Fibroblast of lung (primary cell): ENCODE measurements around the gene NR6A1. TPM values are rescaled to one million over a fixed set of nuclear protein-coding genes. Genes with fewer than 3 reads are reported as not detected.

Experiments
- DNase-seq, 2 donors: peaks; one replicate each; pipeline versions ENCODE4 v3.0.0 to v3.0.0-alpha.2; 2010; ENCODE audit warnings: low read depth in 2 of 2
- H2AFZ ChIP-seq: 2 replicates; pipeline ENCODE4 v1.5.1; 2012; ENCODE audit warnings: low read length, control low read depth, inconsistent platforms
- H3K27ac ChIP-seq: 2 replicates; pipeline ENCODE4 v1.5.1; 2011; ENCODE audit warnings: low read length, control low read depth; ENCODE audit not compliant: insufficient read depth
- H3K27me3 ChIP-seq: 2 replicates; pipeline ENCODE4 v1.5.1; 2011; ENCODE audit warnings: mild to moderate bottlenecking, low read length; ENCODE audit not compliant: control insufficient read depth, insufficient read depth
- H3K36me3 ChIP-seq: 2 replicates; pipeline ENCODE4 v1.5.1; 2011; ENCODE audit warnings: low read length; ENCODE audit not compliant: control insufficient read depth, insufficient read depth
- H3K4me1 ChIP-seq: 2 replicates; pipeline ENCODE4 v1.5.1; 2011; ENCODE audit warnings: low read length; ENCODE audit not compliant: control insufficient read depth, insufficient read depth; ENCODE audit errors: extremely low read depth
- H3K4me2 ChIP-seq: 2 replicates; pipeline ENCODE4 v1.5.1; 2011; ENCODE audit warnings: low read length, control low read depth; ENCODE audit not compliant: insufficient read depth; ENCODE audit errors: extremely low read depth
- H3K4me3 ChIP-seq, 4 experiments: fragments of 200-600 bp in 1 of 4; sonication (generic) in 1 of 4; replicated peaks in 1 of 4; 2 replicates each; pipeline ENCODE4 v1.5.1; 2011 to 2016; ENCODE audit warnings: low read length in 4 of 4, low read depth in 3 of 4, mild to moderate bottlenecking in 3 of 4, control low read depth in 2 of 4, inconsistent platforms in 1 of 4, mixed read lengths in 1 of 4; ENCODE audit not compliant: insufficient read depth in 1 of 4; ENCODE audit errors: control extremely low read depth in 1 of 4
- H3K79me2 ChIP-seq: 2 replicates; pipeline ENCODE4 v1.5.1; 2012; ENCODE audit warnings: mild to moderate bottlenecking, low read length, inconsistent platforms; ENCODE audit not compliant: control insufficient read depth, insufficient read depth
- H3K9ac ChIP-seq: 2 replicates; pipeline ENCODE4 v1.5.1; 2011; ENCODE audit warnings: mild to moderate bottlenecking, low read length, control low read depth; ENCODE audit not compliant: insufficient read depth
- H3K9me3 ChIP-seq: 2 replicates; pipeline ENCODE4 v1.5.1; 2012; ENCODE audit warnings: low read depth, low read length; ENCODE audit not compliant: control insufficient read depth, insufficient read depth
- H4K20me1 ChIP-seq: 2 replicates; pipeline ENCODE4 v1.5.1; 2011; ENCODE audit warnings: low read length; ENCODE audit not compliant: control insufficient read depth, insufficient read depth; ENCODE audit errors: extremely low read depth
- EZH2 ChIP-seq: IDR thresholded peaks from 2 replicates; pipeline ENCODE4 v1.5.1; 2012; ENCODE audit warnings: low read length, control low read depth, mild to moderate bottlenecking; ENCODE audit errors: missing control alignments
- polyA plus RNA-seq, 2 donors: library from polyadenylated mRNA; depleted of rRNA in 1 of 2; stranded (reverse) in 1 of 2; unstranded in 1 of 2; fragments of >200 nt; gene quantifications; 2 replicates each; pipeline ENCODE4 v1.2.1, GENCODE V29; 2011 to 2012; ENCODE audit warnings: missing spikeins in 1 of 2
- total RNA-seq: library from RNA; depleted of rRNA; stranded (reverse); fragments of >200 nt; gene quantifications from 2 replicates; pipeline ENCODE4 v1.2.1, GENCODE V29; 2014
- TF ChIP-seq, protein P1 (sequence below), 2 donors: IDR thresholded peaks in 1 of 2; conservative IDR thresholded peaks in 1 of 2; 1 replicate in 1 of 2; 2 replicates in 1 of 2; pipeline ENCODE4 v1.5.1; 2011 to 2012; ENCODE audit warnings: low read length in 2 of 2, control low read depth in 1 of 2, inconsistent platforms in 1 of 2, low read depth in 1 of 2, mild to moderate bottlenecking in 1 of 2

NR6A1 gene
- total and polyA plus RNA-seq, 2 donors (not counting 1 experiment from before 2014, with no cell fraction given) = 0.07 to 0.50 TPM

DNA sequence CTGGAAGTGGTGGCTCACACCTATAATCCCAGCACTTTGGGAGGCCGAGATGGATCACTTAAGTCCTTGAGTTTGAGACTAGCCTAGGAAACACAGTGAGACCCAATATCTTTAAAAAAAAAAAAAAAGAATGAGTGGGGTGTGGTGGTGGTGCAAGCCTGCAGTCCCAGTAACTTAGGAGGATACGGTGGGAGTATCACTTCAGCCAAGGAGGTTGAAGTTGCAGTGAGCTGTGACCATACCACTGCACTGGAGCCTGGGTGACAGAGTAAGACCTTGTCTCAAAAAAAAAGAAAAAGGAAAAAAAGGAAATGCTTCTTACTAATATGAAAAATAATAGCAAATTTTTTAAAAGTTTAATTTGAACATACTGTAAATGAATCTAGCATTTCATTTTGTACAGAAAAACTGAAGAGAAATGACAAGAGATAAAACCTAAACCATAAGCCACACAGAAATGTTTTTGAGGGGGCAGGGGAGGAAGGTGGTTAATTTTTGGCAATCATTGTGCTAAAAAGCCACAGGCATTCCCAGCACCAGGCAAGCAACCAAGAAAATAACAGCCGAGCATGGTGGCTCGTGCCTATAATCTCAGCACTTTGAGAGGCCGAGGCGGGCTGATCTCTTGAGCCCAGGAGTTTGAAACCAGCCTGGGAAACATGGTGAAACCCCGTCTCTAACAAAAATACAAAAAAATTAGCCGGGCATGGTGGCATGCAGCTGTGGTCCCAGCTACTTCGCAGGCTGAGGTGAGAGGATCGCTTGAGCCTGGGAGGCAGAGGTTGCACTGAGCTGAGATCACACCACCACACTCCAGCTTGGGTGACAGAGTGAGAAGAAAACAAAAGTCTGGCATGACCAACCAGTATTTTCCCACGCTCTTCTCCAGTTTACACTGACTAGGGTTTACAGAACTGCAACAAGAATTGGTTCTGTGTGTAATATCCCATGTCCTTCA lies 149.5 kb downstream of the NR6A1 start:
- Histone ChIP-seq H3K79me2 (no peaks in the 10 kb centered on the region), H3K27me3 (no peaks in the 10 kb centered on the region), H3K4me3 (no peak overlapping the region), H3K4me2 (peak overlapping the region; percentile 23), H2AFZ (no peak overlapping the region), H3K36me3 (no peaks in the 10 kb centered on the region), H3K9me3 (no peaks in the 10 kb centered on the region), H3K27ac (no peak overlapping the region), H4K20me1 (no peaks in the 10 kb centered on the region), H3K9ac (no peak overlapping the region), H3K4me1 (peaks cover 2% of the 10 kb centered on the region)
- peak; percentile 22 to 84 for DNase-seq
- no peak for TF ChIP-seq EZH2

- peak in 1 of 2 donors; percentile 75 for DNase-seq
- H3K4me1 ChIP-seq = peaks cover 2% of the 10 kb centered on the region
- no peak overlapping the region for H2AFZ ChIP-seq
- no peaks in the 10 kb centered on the region for H3K79me2 ChIP-seq
- H3K9me3 ChIP-seq = no peaks in the 10 kb centered on the region
- H3K9ac ChIP-seq = no peak overlapping the region
- TF ChIP-seq EZH2 = no peak
- TF ChIP-seq, protein P1, sequence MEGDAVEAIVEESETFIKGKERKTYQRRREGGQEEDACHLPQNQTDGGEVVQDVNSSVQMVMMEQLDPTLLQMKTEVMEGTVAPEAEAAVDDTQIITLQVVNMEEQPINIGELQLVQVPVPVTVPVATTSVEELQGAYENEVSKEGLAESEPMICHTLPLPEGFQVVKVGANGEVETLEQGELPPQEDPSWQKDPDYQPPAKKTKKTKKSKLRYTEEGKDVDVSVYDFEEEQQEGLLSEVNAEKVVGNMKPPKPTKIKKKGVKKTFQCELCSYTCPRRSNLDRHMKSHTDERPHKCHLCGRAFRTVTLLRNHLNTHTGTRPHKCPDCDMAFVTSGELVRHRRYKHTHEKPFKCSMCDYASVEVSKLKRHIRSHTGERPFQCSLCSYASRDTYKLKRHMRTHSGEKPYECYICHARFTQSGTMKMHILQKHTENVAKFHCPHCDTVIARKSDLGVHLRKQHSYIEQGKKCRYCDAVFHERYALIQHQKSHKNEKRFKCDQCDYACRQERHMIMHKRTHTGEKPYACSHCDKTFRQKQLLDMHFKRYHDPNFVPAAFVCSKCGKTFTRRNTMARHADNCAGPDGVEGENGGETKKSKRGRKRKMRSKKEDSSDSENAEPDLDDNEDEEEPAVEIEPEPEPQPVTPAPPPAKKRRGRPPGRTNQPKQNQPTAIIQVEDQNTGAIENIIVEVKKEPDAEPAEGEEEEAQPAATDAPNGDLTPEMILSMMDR (conservative IDR thresholded peaks at IDR 0.05 in 1 of 2, IDR thresholded peaks at IDR 0.05 in 1 of 2; ENCODE audit: low read depth in 1 of 2, low read length in 2 of 2) = no peak
- H3K36me3 ChIP-seq = no peaks in the 10 kb centered on the region
- no peak overlapping the region for H3K27ac ChIP-seq
- no peaks in the 10 kb centered on the region for H3K27me3 ChIP-seq
- H3K4me2 ChIP-seq = no peak overlapping the region
- no peaks in the 10 kb centered on the region for H4K20me1 ChIP-seq
- no peak overlapping the region for H3K4me3 ChIP-seq
Observed at GRCh38 chr9:124618476-124618875, 152.6 kb downstream of the NR6A1 start.

GRCh38 chr9:124617477-124618141 lies 153.5 kb downstream of the NR6A1 start:
- TF ChIP-seq, protein P1 (conservative IDR thresholded peaks at IDR 0.05 in 1 of 2, IDR thresholded peaks at IDR 0.05 in 1 of 2; ENCODE audit: low read depth in 1 of 2, low read length in 2 of 2) = peak; percentile 93 to 97
- TF ChIP-seq EZH2 = no peak
- no peak overlapping the region for H3K4me3 ChIP-seq
- H3K36me3 ChIP-seq = no peaks in the 10 kb centered on the region
- H3K79me2 ChIP-seq = no peaks in the 10 kb centered on the region
- no peaks in the 10 kb centered on the region for H3K9me3 ChIP-seq
- H2AFZ ChIP-seq = no peak overlapping the region
- H3K9ac ChIP-seq = no peak overlapping the region
- DNase-seq = peak; percentile 70 to 82
- H4K20me1 ChIP-seq = no peaks in the 10 kb centered on the region
- H3K4me1 ChIP-seq = peaks cover 2% of the 10 kb centered on the region
- no peaks in the 10 kb centered on the region for H3K27me3 ChIP-seq
- no peak overlapping the region for H3K4me2 ChIP-seq
- no peak overlapping the region for H3K27ac ChIP-seq
